Left ventricle myocardium inferior (tissue), 1 donor: ENCODE measurements around the gene CAMK4. TPM values are rescaled to one million over a fixed set of nuclear protein-coding genes. Genes with fewer than 3 reads are reported as not detected.
"Not testable (repeated sequence)": the region's sequence is repeated elsewhere in the genome, so short reads cannot be mapped to it uniquely, and the experiment has no call there.

Experiments
- DNase-seq: peaks from one replicate; pipeline ENCODE4 v3.0.0-alpha.2; 2020
- H3K27ac ChIP-seq: fragments of 200-600 bp; replicated peaks from 2 replicates; pipeline ENCODE4 v1.8.0; 2021
- H3K27me3 ChIP-seq: fragments of 200-600 bp; 2 replicates; pipeline ENCODE4 v1.8.0; 2021; ENCODE audit warnings: low read depth
- H3K36me3 ChIP-seq: fragments of 200-600 bp; 2 replicates; pipeline ENCODE4 v1.8.0; 2021
- H3K4me1 ChIP-seq: fragments of 200-600 bp; 2 replicates; pipeline ENCODE4 v1.8.0; 2021
- H3K4me3 ChIP-seq: fragments of 200-600 bp; 2 replicates; pipeline ENCODE4 v1.8.0; 2021; ENCODE audit warnings: mild to moderate bottlenecking, moderate library complexity
- H3K9me3 ChIP-seq: fragments of 200-600 bp; replicated peaks from 2 replicates; pipeline ENCODE4 v1.8.0; 2021
- intact Hi-C: fragments of 100-400 bp; cut with micrococcal nuclease; formaldehyde crosslinking; loops from one replicate; pipeline ENCODE4 v1.11.0; 2022
- total RNA-seq: library from RNA; stranded (reverse); fragmentation: NEBNext Ultra II Directional; extraction: Animal tissue kit (Norgen Biotek cat#: 25700); gene quantifications from one replicate; pipeline ENCODE4 v1.2.1, GENCODE V29; 2021
- TF ChIP-seq, protein P1 (sequence below): fragments of 200-600 bp; IDR thresholded peaks from 2 replicates; pipeline ENCODE4 v1.8.0; 2021; ENCODE audit warnings: antibody characterized with exemption, mild to moderate bottlenecking, borderline replicate concordance
- donor health status: DM: no; HTN: yes; CAD: no; lungs with severe emphysema.

CAMK4 gene
- total RNA-seq, 1 donor from 2014 or later, result 0.36 TPM

- Histone ChIP-seq H3K27me3 (no peaks in the 10 kb centered on the region), H3K36me3 (no peaks in the 10 kb centered on the region), H3K27ac (no peak overlapping the region), H3K9me3 (no peaks in the 10 kb centered on the region), H3K4me1 (no peaks in the 10 kb centered on the region), H3K4me3 (no peak overlapping the region)
- TF ChIP-seq, protein P1, sequence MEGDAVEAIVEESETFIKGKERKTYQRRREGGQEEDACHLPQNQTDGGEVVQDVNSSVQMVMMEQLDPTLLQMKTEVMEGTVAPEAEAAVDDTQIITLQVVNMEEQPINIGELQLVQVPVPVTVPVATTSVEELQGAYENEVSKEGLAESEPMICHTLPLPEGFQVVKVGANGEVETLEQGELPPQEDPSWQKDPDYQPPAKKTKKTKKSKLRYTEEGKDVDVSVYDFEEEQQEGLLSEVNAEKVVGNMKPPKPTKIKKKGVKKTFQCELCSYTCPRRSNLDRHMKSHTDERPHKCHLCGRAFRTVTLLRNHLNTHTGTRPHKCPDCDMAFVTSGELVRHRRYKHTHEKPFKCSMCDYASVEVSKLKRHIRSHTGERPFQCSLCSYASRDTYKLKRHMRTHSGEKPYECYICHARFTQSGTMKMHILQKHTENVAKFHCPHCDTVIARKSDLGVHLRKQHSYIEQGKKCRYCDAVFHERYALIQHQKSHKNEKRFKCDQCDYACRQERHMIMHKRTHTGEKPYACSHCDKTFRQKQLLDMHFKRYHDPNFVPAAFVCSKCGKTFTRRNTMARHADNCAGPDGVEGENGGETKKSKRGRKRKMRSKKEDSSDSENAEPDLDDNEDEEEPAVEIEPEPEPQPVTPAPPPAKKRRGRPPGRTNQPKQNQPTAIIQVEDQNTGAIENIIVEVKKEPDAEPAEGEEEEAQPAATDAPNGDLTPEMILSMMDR, result no peak
- DNase-seq, result no peak
- intact Hi-C loops, result no loop called here
Observed at GRCh38 chr5:111347021-111347420, 122.8 kb downstream of the CAMK4 start.

- Histone ChIP-seq H3K27me3 (no peaks in the 10 kb centered on the region), H3K4me3 (no peak overlapping the region), H3K4me1 (no peaks in the 10 kb centered on the region), H3K27ac (no peak overlapping the region), H3K9me3 (no peaks in the 10 kb centered on the region), H3K36me3 (no peaks in the 10 kb centered on the region)
- intact Hi-C loops, result no loop called here
- TF ChIP-seq, protein P1, result no peak
- no peak for DNase-seq
Observed at GRCh38 chr5:111348661-111349329, 124.6 kb downstream of the CAMK4 start.

DNA sequence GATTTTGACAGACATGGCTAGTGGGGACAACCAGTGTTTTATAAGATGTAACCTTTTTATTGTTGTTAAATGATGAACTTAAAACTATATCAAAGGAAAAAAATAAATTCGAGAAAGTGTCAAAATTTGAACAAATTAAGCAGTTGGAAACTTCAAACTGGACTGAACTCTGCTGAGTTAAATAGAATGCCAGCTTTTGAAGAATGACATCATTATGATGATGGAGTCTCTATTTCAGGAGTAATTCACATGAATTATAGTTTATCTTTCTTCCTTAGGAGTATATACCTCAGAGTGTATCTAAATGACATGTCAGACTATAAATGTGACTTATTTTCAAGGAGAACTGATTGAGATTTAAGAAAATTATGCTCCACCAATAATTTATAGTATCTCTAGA lies 125.2 kb downstream of the CAMK4 start:
- H3K27ac ChIP-seq, result no peak overlapping the region

GRCh38 chr5:111353035-111353434 lies 128.9 kb downstream of the CAMK4 start:
- TF ChIP-seq, protein P1, result no peak
- no peak overlapping the region for H3K4me3 ChIP-seq
- intact Hi-C loops, result no loop called here

More for the DNA sequence above, 125.2 kb downstream of the CAMK4 start:
- Histone ChIP-seq H3K27me3 (no peaks in the 10 kb centered on the region), H3K4me3 (no peak overlapping the region), H3K4me1 (no peaks in the 10 kb centered on the region), H3K36me3 (no peaks in the 10 kb centered on the region), H3K9me3 (no peaks in the 10 kb centered on the region)
- TF ChIP-seq, protein P1, result no peak
- no peak for DNase-seq
- intact Hi-C loops, result no loop called here

GRCh38 chr5:111358726-111359125 lies 134.5 kb downstream of the CAMK4 start:
- DNase-seq, intact Hi-C loops, H3K27ac ChIP-seq, H3K4me1 ChIP-seq, H3K9me3 ChIP-seq, H3K36me3 ChIP-seq, H3K4me3 ChIP-seq, H3K27me3 ChIP-seq: not testable (repeated sequence)

More at GRCh38 chr5:111353035-111353434, 128.9 kb downstream of the CAMK4 start:
- no peak for DNase-seq
- H3K27me3 ChIP-seq, result no peaks in the 10 kb centered on the region
- H3K36me3 ChIP-seq, result no peaks in the 10 kb centered on the region
- H3K4me1 ChIP-seq, result no peaks in the 10 kb centered on the region
- no peaks in the 10 kb centered on the region for H3K9me3 ChIP-seq
- H3K27ac ChIP-seq, result no peak overlapping the region

GRCh38 chr5:111360173-111360572 lies 136.0 kb downstream of the CAMK4 start:
- no peak for DNase-seq
- intact Hi-C loops, result no loop called here
- H3K4me3 ChIP-seq, result no peak overlapping the region
- no peaks in the 10 kb centered on the region for H3K27me3 ChIP-seq
- H3K9me3 ChIP-seq, result no peaks in the 10 kb centered on the region
- H3K36me3 ChIP-seq, result no peaks in the 10 kb centered on the region
- TF ChIP-seq, protein P1, result no peak
- H3K27ac ChIP-seq, result no peak overlapping the region
- H3K4me1 ChIP-seq, result no peaks in the 10 kb centered on the region
